T1000 (cell line): ENCODE results near the gene IFT80.
"Not testable (repeated sequence)": the region's sequence is repeated elsewhere in the genome, so short reads cannot be mapped to it uniquely, and the experiment has no call there.

Experiments
- DNase-seq: peaks from one replicate; lab custom pipeline; 2025; ENCODE audit warnings: mixed read lengths; lab: John Stamatoyannopoulos, UW

IFT80 gene

GRCh38 chr3:160260587-160261270 lies 138.3 kb downstream of the IFT80 start:
- no peak for DNase-seq

GRCh38 chr3:160259589-160259988 lies 139.4 kb downstream of the IFT80 start:
- no peak for DNase-seq

GRCh38 chr3:160257606-160258005 lies 141.4 kb downstream of the IFT80 start:
- DNase-seq = no peak

GRCh38 chr3:160253298-160253697 lies 145.7 kb downstream of the IFT80 start:
- DNase-seq = no peak

GRCh38 chr3:160247766-160248165 lies 151.3 kb downstream of the IFT80 start:
- DNase-seq = no peak

- no peak for DNase-seq
These were observed 153.7 kb downstream of the IFT80 start for GRCh38 chr3:160245261-160245800.

- DNase-seq = not testable (repeated sequence)
These were observed 158.3 kb downstream of the IFT80 start for GRCh38 chr3:160240719-160241118.

GRCh38 chr3:160232014-160232413 lies 167.0 kb downstream of the IFT80 start:
- DNase-seq = no peak

- no peak for DNase-seq
These were observed 171.6 kb downstream of the IFT80 start for GRCh38 chr3:160227419-160227818.

GRCh38 chr3:160226026-160226907 lies 172.8 kb downstream of the IFT80 start:
- no peak for DNase-seq

GRCh38 chr3:160225176-160226025 lies 173.6 kb downstream of the IFT80 start, which contains the start of gene C3orf80:
C3orf80 (plus strand) TSS chr3:160225422; CDS start chr3:160225636, 214 bp downstream.
- peak; percentile 58 for DNase-seq

GRCh38 chr3:160224811-160225175 lies 174.2 kb downstream of the IFT80 start:
- DNase-seq = no peak

- DNase-seq = no peak
These were observed 174.8 kb downstream of the IFT80 start for GRCh38 chr3:160224256-160224655.

- no peak for DNase-seq
These were observed 178.0 kb downstream of the IFT80 start for GRCh38 chr3:160221019-160221418.

- no peak for DNase-seq
These were observed 179.0 kb downstream of the IFT80 start for GRCh38 chr3:160220038-160220437.

GRCh38 chr3:160218136-160218535 lies 180.9 kb downstream of the IFT80 start:
- DNase-seq = no peak

- no peak for DNase-seq
These were observed 181.3 kb downstream of the IFT80 start for GRCh38 chr3:160217675-160218074.

GRCh38 chr3:160213191-160213590 lies 185.8 kb downstream of the IFT80 start:
- DNase-seq = no peak

- no peak for DNase-seq
These were observed 188.2 kb downstream of the IFT80 start for GRCh38 chr3:160210799-160211221.

- no peak for DNase-seq
These were observed 188.7 kb downstream of the IFT80 start for GRCh38 chr3:160210341-160210740.
